ENCODE measurements around the gene CHPF2.
A peak's percentile ranks its signal among the peaks of the same experiment; 100 is the strongest.

CHPF2 gene

DNA sequence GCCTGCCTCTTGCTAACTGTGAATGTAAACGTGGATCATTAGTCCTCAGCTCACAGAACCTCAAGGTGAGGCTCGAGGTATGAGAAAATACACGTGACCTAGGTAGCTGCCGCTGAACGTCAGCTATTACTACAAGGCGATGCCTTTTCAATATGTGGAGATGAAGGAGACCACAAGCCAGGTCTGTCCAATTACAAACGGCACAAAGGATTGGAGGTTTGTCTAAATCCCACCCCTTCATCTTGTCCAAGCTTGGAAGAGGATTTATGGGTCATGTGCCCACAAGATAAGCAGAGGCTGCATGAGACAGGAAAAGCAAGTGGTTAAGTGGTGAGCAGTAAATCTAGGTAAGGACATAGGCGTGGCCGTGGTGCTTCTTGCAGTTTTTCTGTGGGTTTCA is 25.4 kb upstream of the CHPF2 start:
- DNase-seq (ENCODE audit: low read depth, low spot score), result no peak

DNA sequence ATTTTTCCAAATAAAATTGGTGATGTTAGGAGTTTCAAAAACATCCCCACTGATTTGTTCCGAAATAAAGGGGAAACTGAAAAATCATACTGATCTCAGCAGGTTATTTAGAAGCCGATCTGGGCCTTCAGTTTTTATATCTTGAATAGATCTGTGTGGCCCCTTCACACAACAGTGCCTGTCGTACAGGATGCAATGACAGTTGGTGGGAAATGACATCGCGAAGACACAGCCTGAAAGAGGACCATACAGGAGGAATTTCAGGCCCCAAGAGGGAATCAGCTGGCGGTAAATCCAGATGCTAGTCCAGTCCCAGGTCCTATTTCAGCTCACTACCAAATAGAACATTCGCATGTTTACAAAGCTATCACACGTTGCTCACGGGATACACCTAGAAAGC is 25.0 kb upstream of the CHPF2 start:
- no peak for DNase-seq (ENCODE audit: low read depth, low spot score)

GRCh38 chr7:151207804-151208203 is 24.5 kb upstream of the CHPF2 start:
- no peak for DNase-seq (ENCODE audit: low read depth, low spot score)

DNA sequence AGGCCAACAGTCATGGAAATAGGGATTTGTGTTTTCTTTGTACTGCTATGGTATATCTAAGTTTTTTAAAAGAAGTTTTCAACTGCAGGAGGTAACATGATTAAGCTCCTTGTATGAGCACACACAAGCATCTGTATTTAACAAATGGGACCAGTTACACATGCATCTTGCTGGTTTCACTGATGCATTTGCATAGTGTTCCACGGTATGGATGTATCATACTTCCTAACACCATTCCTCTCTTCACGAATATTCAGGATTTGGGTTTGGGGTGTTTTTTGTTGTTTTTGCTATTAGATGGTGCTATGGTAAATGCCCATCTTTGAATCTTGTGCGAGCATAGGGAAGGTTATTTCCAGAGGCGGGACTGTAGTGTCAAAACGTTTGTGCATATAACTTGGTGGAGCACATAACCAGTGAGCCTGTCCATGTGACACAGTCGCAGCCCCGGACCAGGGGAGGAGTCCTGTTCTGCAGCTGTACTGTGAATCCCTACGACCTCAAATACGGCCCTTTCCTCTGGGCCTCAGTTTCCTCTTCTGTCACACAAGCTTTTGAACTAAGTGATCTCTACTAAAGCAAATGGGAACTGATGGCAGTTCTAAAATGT is 23.9 kb upstream of the CHPF2 start:
- DNase-seq (ENCODE audit: low read depth, low spot score), result no peak

GRCh38 chr7:151209588-151209987 is 22.7 kb upstream of the CHPF2 start:
- DNase-seq (ENCODE audit: low read depth, low spot score), result no peak

DNA sequence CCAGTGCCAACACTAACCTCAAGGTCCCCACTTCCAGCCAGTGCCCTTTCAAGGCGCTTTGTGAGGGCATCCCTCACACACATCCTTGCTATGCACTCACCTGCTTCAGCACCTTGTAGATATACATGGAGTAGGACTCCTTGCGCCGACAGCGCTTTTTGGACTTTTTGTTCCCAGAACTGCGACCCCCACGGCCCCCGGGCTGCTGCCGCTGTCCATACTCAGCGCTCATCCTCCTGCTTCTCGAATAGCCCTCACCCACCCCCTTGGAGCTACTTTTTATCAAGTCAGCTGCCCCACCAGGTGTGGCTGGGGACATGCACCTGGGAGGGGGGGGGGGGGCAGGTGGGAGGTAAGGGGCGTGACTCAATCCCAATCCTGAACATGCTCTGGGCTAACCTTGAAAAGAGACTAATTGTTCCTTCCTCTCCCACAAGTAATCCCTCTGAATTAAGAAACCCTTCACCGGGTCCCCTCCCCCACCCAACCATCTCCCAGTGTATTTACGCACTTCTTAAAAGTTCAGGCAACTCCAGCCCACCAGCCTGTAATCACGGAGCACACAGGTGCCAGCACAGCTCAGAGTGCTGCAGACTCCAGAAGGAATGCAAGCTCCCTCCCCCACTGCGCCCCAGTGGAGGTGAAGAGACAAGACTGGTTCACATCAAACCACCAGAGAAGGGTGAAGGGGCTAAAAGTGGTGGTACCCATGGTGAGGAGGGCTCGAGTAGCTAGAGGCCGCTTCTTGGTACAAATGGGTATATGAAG is 22.0 kb upstream of the CHPF2 start, which contains the start of gene H2BK1:
Gene H2BK1 (minus strand): TSS at position 402 of the 768 bp plus-strand sequence. CDS start 170 bp downstream, at position 232.
- DNase-seq (ENCODE audit: low read depth, low spot score), result no peak

GRCh38 chr7:151211155-151211772 is 21.0 kb upstream of the CHPF2 start:
- DNase-seq (ENCODE audit: low read depth, low spot score), result no peak

DNA sequence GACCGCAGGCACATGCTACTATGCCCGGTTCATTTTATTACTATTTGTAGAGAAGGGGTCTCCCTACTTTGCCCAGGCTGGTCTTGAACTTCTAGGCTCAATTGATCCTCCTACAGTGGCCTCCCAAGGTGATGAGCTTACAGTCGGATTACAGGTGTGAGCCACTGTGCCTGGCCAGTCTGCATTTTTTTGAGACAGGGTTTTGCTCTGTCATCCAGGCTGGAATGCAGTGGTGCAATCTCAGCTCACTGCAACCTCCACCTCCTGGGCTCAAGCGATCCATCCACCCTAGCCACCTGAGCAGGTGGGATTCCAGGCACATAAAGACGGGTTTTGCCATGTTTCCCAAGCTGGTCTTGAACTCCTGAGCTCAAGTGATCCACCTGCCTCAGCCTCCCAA is 19.7 kb upstream of the CHPF2 start:
- DNase-seq (ENCODE audit: low read depth, low spot score), result no peak

GRCh38 chr7:151213826-151214225 is 18.5 kb upstream of the CHPF2 start:
- DNase-seq (ENCODE audit: low read depth, low spot score), result no peak

- DNase-seq (ENCODE audit: low read depth, low spot score), result no peak
Measured at GRCh38 chr7:151215396-151215795, 16.9 kb upstream of the CHPF2 start.

GRCh38 chr7:151218170-151218569 is 14.1 kb upstream of the CHPF2 start:
- DNase-seq (ENCODE audit: low read depth, low spot score), result no peak

DNA sequence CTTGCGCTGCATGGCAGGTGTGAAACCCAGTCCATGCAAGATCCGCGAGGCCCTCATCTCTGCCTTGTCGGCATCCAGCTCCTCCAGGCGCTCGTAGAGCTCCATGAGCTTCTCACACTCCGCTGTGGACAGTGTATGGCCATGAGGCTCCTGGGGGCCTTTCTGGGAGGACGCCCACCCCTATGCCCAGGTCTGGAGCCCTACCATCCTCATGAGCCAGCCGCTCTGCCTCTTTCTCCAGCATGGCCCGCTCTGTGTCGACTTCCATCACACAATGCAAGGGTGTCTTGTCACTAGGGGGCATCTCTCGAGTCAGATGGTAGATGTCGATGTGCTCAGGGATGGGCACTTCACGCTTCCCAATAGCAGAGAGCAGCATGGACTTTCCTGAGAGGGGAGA is 8.6 kb upstream of the CHPF2 start:
- DNase-seq (ENCODE audit: low read depth, low spot score), result no peak

GRCh38 chr7:151225948-151226510 is 6.3 kb upstream of the CHPF2 start:
- no peak for DNase-seq (ENCODE audit: low read depth, low spot score)

- DNase-seq (ENCODE audit: low read depth, low spot score), result no peak
Measured at GRCh38 chr7:151226560-151226874, 5.8 kb upstream of the CHPF2 start.

DNA sequence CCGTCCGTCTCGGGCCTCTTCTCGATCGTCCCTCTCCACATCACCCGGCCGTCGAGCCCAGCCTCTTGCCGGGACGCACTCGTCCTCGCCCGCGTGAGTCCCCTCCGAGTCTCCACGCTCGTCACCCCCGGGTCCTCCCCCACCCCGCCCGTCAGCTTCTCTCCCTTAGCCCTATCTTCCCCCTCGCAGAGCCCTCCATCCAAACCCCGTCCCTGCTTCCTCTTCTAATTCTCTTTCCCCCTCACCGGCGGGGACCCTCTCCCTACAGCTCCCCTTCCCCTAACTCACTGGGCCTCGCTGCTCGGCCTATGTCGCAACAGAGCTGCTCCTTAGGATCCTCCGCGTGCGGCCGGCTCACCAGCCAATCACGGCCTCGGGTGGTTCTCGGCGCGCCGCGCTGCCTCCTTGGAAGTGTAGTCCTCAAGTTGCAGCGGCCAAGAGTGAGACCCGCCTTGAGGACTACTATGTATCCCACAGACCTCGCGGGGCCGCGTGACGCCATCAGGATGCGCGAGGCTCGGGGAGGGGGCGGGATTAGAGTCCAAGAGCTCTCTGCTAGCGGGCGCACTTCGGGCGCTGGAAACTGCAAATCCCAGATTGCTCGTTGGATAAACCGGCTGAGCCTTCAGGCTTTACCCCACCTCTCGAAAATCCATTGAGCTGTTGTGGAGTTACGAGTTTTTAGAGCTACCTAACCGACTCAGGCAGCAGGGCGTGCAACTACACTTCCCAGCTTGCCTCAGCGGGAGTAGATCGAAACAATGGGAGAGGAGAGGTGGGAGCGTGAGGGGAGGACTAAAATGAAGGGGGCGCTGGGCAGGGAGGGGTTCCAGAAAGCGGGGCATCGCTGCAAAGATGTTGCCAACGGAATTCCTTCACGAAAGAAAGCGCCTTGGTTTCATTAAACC is 5.2 kb upstream of the CHPF2 start, which contains the start of gene ABCF2:
Gene ABCF2 (minus strand): TSS at position 331 of the 908 bp plus-strand sequence. CDS start 747 bp downstream, outside the sequence.
- peak; percentile 93 for DNase-seq (ENCODE audit: low read depth, low spot score)

- DNase-seq (ENCODE audit: low read depth, low spot score), result no peak
Measured at GRCh38 chr7:151228024-151228866, 4.0 kb upstream of the CHPF2 start.

DNA sequence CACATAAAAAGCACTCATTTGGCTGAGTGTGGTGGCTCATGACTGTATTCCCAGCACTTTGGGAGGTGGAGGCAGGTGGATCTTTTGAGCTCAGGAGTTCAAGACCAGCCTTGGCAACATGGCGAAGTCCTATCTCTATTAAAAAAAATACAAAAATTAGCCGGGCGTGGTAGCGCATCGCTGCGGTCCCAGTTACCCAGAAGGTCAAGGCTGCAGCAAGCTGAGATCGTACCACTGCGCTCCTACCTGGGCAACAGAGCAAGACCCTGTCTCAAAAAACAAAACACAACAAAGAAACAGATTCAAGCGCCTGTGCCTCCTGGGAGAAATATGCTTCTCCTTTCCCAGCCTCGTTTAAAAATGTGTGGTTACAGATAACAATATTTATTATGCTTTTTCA is 3.0 kb upstream of the CHPF2 start:
- no peak for DNase-seq (ENCODE audit: low read depth, low spot score)

DNA sequence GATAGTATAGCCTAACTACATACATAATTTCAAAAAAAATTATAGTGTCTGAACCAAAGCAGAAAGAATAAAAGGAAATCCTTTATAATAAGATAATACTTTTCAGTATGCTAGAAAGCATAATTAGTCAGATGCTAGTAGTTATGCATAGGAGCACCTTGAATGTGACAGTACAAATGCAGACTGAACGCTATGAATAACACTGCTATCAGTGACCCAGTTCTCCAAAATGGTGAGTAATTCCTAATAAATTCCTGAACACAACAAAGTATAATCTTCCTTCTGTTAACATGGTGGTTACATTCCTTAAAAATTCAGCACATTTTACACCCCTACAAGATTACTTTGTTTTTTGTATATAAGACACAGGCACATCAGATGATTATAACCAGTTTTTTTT is 1.2 kb upstream of the CHPF2 start:
- DNase-seq (ENCODE audit: low read depth, low spot score), result no peak

- peak; percentile 64 for DNase-seq (ENCODE audit: low read depth, low spot score)
Measured at GRCh38 chr7:151232917-151233701, 826 bp downstream of the CHPF2 start.

DNA sequence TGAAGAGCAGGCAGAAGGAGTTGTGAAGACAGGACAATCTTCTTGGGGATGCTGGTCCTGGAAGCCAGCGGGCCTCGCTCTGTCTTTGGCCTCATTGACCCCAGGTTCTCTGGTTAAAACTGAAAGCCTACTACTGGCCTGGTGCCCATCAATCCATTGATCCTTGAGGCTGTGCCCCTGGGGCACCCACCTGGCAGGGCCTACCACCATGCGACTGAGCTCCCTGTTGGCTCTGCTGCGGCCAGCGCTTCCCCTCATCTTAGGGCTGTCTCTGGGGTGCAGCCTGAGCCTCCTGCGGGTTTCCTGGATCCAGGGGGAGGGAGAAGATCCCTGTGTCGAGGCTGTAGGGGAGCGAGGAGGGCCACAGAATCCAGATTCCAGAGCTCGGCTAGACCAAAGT is 1.5 kb downstream of the CHPF2 start:
- DNase-seq (ENCODE audit: low read depth, low spot score), result no peak

Data from activated naive CD8-positive, alpha-beta T cell treated with anti-CD3 and anti-CD28 coated beads, Interleukin-2, amount 50 U/mL, for 16 hours (primary cell).